ENCODE data around the gene SPECC1.
"Not testable (repeated sequence)": the region's sequence is repeated elsewhere in the genome, so short reads cannot be mapped to it uniquely, and the experiment has no call there.

SPECC1 gene

GRCh38 chr17:20226814-20227482 lies 217.8 kb downstream of the SPECC1 start:
- H3K9me2 ChIP-seq (replicated peaks; ENCODE audit: control insufficient read depth, low read length): no peaks in the 10 kb centered on the region
- H3K36me3 ChIP-seq (ENCODE audit: control insufficient read depth, low read length): no peaks in the 10 kb centered on the region
- no peaks in the 10 kb centered on the region for H3K27me3 ChIP-seq (ENCODE audit: control insufficient read depth, low read length)
- TF ChIP-seq CTCF (IDR thresholded peaks at IDR 0.05; ENCODE audit: low read depth, low read length, poor library complexity, severe bottlenecking): peak; percentile 81
- no peak for TF ChIP-seq EZH2phosphoT487 (IDR thresholded peaks at IDR 0.05; ENCODE audit: borderline replicate concordance, low read length)
- no peak overlapping the region for H3K4me3 ChIP-seq (ENCODE audit: low read length)
- no peak overlapping the region for H3K4me2 ChIP-seq (ENCODE audit: low read length)
- no peaks in the 10 kb centered on the region for H3K79me2 ChIP-seq (ENCODE audit: control insufficient read depth, low read length)
- H3K4me1 ChIP-seq (ENCODE audit: control insufficient read depth, low read length): no peaks in the 10 kb centered on the region
- no peaks in the 10 kb centered on the region for H4K20me1 ChIP-seq (ENCODE audit: control insufficient read depth, insufficient read depth, low read depth, low read length)
- no peaks in the 10 kb centered on the region for H3F3A ChIP-seq (ENCODE audit: control insufficient read depth, insufficient read depth)
- H3K27ac ChIP-seq (ENCODE audit: low read depth, low read length): no peak overlapping the region
- no peaks in the 10 kb centered on the region for H3K9me3 ChIP-seq (ENCODE audit: control insufficient read depth, insufficient read depth, low read length)

- H3K4me1 ChIP-seq (ENCODE audit: control insufficient read depth, low read length); H3K4me3 ChIP-seq (ENCODE audit: low read length); H4K20me1 ChIP-seq (ENCODE audit: control insufficient read depth, insufficient read depth, low read depth, low read length); H3K4me2 ChIP-seq (ENCODE audit: low read length); H3K27ac ChIP-seq (ENCODE audit: low read depth, low read length); H3K36me3 ChIP-seq (ENCODE audit: control insufficient read depth, low read length); H3K27me3 ChIP-seq (ENCODE audit: control insufficient read depth, low read length); H3K9me2 ChIP-seq (replicated peaks; ENCODE audit: control insufficient read depth, low read length); H3K9me3 ChIP-seq (ENCODE audit: control insufficient read depth, insufficient read depth, low read length); H3K79me2 ChIP-seq (ENCODE audit: control insufficient read depth, low read length); H3F3A ChIP-seq (ENCODE audit: control insufficient read depth, insufficient read depth): not testable (repeated sequence)
Observed at GRCh38 chr17:20227720-20228370, 218.7 kb downstream of the SPECC1 start.

- no peaks in the 10 kb centered on the region for H3K27me3 ChIP-seq (ENCODE audit: control insufficient read depth, low read length)
- no peak overlapping the region for H3K4me2 ChIP-seq (ENCODE audit: low read length)
- H3K27ac ChIP-seq (ENCODE audit: low read depth, low read length): no peak overlapping the region
- no peak overlapping the region for H3K4me3 ChIP-seq (ENCODE audit: low read length)
- no peaks in the 10 kb centered on the region for H3K4me1 ChIP-seq (ENCODE audit: control insufficient read depth, low read length)
- H3K9me3 ChIP-seq (ENCODE audit: control insufficient read depth, insufficient read depth, low read length): no peaks in the 10 kb centered on the region
- H3K79me2 ChIP-seq (ENCODE audit: control insufficient read depth, low read length): no peaks in the 10 kb centered on the region
- H3K9me2 ChIP-seq (replicated peaks; ENCODE audit: control insufficient read depth, low read length): no peaks in the 10 kb centered on the region
- H4K20me1 ChIP-seq (ENCODE audit: control insufficient read depth, insufficient read depth, low read depth, low read length): no peaks in the 10 kb centered on the region
- TF ChIP-seq CTCF (IDR thresholded peaks at IDR 0.05; ENCODE audit: low read depth, low read length, poor library complexity, severe bottlenecking): no peak
- TF ChIP-seq EZH2phosphoT487 (IDR thresholded peaks at IDR 0.05; ENCODE audit: borderline replicate concordance, low read length): no peak
- H3K36me3 ChIP-seq (ENCODE audit: control insufficient read depth, low read length): no peaks in the 10 kb centered on the region
- no peaks in the 10 kb centered on the region for H3F3A ChIP-seq (ENCODE audit: control insufficient read depth, insufficient read depth)
Observed at GRCh38 chr17:20228410-20228809, 219.3 kb downstream of the SPECC1 start.

- H4K20me1 ChIP-seq (ENCODE audit: control insufficient read depth, insufficient read depth, low read depth, low read length): no peaks in the 10 kb centered on the region
- no peaks in the 10 kb centered on the region for H3K4me1 ChIP-seq (ENCODE audit: control insufficient read depth, low read length)
- no peak overlapping the region for H3K4me3 ChIP-seq (ENCODE audit: low read length)
- no peak overlapping the region for H3K27ac ChIP-seq (ENCODE audit: low read depth, low read length)
- no peaks in the 10 kb centered on the region for H3K9me2 ChIP-seq (replicated peaks; ENCODE audit: control insufficient read depth, low read length)
- H3K9me3 ChIP-seq (ENCODE audit: control insufficient read depth, insufficient read depth, low read length): no peaks in the 10 kb centered on the region
- H3K4me2 ChIP-seq (ENCODE audit: low read length): no peak overlapping the region
- TF ChIP-seq EZH2phosphoT487 (IDR thresholded peaks at IDR 0.05; ENCODE audit: borderline replicate concordance, low read length) (no peak), CTCF (IDR thresholded peaks at IDR 0.05; ENCODE audit: low read depth, low read length, poor library complexity, severe bottlenecking) (no peak)
- H3F3A ChIP-seq (ENCODE audit: control insufficient read depth, insufficient read depth): no peaks in the 10 kb centered on the region
- no peaks in the 10 kb centered on the region for H3K27me3 ChIP-seq (ENCODE audit: control insufficient read depth, low read length)
- no peaks in the 10 kb centered on the region for H3K79me2 ChIP-seq (ENCODE audit: control insufficient read depth, low read length)
- H3K36me3 ChIP-seq (ENCODE audit: control insufficient read depth, low read length): no peaks in the 10 kb centered on the region
Observed at GRCh38 chr17:20228860-20229259, 219.7 kb downstream of the SPECC1 start.
